ENCODE results near the gene CACNA1E.
"Not testable (repeated sequence)": the region's sequence is repeated elsewhere in the genome, so short reads cannot be mapped to it uniquely, and the experiment has no call there.

Gene CACNA1E

DNA sequence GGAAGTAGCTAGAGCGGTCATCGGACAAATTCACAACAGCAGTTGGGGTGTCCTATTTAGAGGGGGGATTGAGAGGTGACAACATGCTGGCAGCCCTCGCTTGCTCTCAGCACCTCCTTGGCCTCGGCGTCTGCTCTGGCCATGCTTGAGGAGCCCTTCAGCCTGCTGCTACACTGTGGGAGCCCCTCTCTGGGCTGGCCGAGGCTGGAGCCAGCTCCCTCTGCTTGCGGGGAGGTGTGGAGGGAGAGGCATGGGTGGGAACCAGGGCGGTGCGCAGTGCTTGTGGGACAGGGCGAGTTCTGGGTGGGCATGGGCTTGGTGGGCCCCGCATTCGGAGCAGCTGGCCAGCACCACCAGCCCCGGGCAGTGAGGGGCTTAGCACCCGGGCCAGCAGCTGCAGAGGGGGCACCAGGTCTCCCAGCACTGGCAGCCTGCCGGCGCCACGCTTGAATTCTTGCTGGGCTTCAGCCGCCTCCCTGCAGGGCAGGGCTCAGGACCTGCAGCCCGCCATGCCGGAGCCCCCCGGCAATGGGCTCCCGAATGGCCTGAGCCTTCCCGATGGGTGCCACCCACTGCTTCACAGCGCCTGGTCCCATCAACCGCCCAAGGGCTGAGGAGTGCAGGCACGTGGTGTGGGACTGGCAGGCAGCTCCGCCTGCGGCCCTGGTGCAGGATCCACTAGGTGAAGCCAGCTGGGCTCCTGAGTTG is 349.0 kb downstream of the CACNA1E start:
- not testable (repeated sequence) for DNase-seq

DNA sequence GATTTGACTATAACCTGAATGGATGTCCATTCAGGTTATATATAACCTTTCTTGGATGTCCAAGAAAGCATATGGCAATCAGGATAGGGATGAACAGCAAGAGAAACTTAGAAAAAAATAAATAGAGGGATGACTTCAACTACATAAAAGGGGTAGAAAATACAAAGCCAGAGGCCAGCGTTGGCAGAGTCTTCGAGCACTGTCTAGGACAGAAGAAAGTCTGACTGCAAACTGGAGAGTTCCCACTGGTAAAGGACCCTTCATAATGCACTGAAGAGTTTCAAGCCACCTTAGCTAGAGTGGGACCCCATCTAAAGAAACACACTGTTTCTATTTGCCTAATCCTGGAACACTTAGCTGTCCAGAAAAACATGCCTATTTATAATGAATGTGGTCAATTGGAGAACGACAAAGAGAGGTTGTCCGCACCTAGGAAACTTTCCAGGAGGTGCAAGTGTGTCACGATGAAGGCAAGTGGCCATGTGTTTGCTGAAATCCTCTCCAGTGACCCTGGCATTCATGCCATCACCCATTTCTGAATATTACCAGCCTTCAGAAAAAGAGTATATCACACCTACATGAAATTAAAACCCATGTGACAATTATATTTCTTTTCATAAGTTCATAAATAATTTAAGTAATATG is 362.8 kb downstream of the CACNA1E start:
- no peak for DNase-seq

DNA sequence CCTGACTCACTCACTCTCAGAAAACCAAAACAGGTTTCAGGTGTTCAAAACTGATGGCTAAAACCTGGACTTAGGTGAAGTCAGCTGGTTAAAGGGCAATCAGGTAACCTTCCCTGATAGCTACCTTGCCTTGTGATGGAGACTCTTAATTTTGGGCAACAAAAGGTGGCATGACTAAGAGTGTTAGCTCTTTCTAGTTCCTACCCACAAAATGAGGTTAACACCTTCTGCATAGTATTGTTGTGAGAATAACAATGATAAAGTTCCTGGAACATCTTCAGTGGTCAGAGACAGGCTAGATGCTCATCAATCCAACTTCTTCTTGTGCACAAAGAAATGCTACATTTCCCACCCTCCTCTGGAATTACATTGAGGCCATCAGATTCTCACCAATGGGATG is 363.4 kb downstream of the CACNA1E start:
- DNase-seq = no peak

DNA sequence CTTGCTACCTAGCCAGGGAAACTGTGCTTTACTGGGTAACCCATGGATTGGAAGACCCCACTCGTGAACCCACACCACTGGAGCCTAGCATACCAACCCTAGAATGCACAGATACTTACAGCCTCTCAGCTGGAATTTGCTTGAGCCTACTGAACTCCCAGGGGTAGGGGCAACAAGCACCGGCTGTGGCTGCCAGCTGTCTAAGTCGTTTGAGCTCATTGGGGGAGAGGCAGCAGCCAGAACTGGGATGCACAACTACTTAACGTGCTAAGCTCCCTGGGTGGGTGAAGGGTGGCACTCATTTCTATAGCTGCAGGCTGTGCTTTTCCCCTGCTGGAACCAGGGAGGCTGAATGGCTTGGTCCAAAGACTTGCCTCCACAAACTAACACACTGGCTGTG is 365.8 kb downstream of the CACNA1E start:
- DNase-seq = no peak

DNA sequence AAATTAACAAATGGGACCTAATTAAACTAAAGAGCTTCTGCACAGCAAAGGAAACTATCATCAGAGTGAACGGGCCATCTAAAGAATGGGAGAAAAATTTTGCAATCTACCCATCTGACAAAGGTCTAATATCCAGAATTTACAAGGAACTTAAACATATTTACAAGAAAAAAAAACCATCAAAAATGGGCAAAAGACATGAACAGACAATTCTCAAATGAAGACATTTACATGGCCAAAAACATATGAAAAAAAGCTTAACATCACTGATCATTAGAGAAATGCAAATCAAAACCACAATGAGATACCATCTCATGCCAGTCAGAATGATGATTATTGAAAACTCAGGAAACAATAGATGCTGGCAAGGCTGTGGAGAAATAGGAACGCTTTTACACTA is 370.9 kb downstream of the CACNA1E start:
- DNase-seq = not testable (repeated sequence)

- DNase-seq = no peak
Measured at GRCh38 chr1:181855380-181855779, 372.1 kb downstream of the CACNA1E start.
